HEK293 (cell line): ENCODE results near the gene HIPK1.
A peak's percentile ranks its signal among the peaks of the same experiment; 100 is the strongest.

Experiments used
- CTCF ChIA-PET: fragments of 350-600 bp; formaldehyde crosslinking; extraction: SDS; loops from one replicate; lab custom pipeline; 2021; ENCODE audit warnings: antibody characterized with exemption; lab: Yijun Ruan, JAX
- POLR2A ChIA-PET: fragments of 300-600 bp; formaldehyde crosslinking; extraction: SDS; loops from one replicate; lab custom pipeline; 2020; ENCODE audit warnings: antibody characterized with exemption, inconsistent platforms; lab: Yijun Ruan, JAX
- H3K27ac ChIP-seq: fragments of 200-500 bp; sonication (Bioruptor generic); 2 replicates; pipeline ENCODE4 v1.5.1; 2014; ENCODE audit warnings: low read depth, low read length, control low read depth, inconsistent platforms; ENCODE audit errors: extremely low read depth
- H3K36me3 ChIP-seq, 2 experiments: fragments of 200-500 bp in 1 of 2; sonication (Bioruptor generic) in 1 of 2; 1 replicate in 1 of 2; 2 replicates in 1 of 2; pipeline ENCODE4 v1.5.1; 2014 to 2017; ENCODE audit warnings: inconsistent platforms in 2 of 2, low read length in 2 of 2; ENCODE audit not compliant: control insufficient read depth in 2 of 2, insufficient read depth in 1 of 2
- H3K4me1 ChIP-seq: fragments of 200-500 bp; sonication (Bioruptor generic); 2 replicates; pipeline ENCODE4 v1.5.1; 2014; ENCODE audit warnings: mild to moderate bottlenecking, low read length, inconsistent platforms; ENCODE audit not compliant: control insufficient read depth, insufficient read depth
- H3K4me3 ChIP-seq: 2 replicates; pipeline ENCODE4 v1.5.1; 2011; ENCODE audit warnings: low read depth, mild to moderate bottlenecking, control low read depth, low read length, moderate library complexity
- H3K9me3 ChIP-seq: fragments of 200-500 bp; sonication (Bioruptor generic); 2 replicates; pipeline ENCODE4 v1.5.1; 2014; ENCODE audit warnings: low read depth, low read length, inconsistent platforms; ENCODE audit not compliant: control insufficient read depth, insufficient read depth
- FEZF1 ChIP-seq: fragments of 450-650 bp; formaldehyde crosslinking; IDR thresholded peaks from 2 replicates; pipeline ENCODE4 v1.5.1; 2016; ENCODE audit warnings: missing biosample characterization, missing genetic modification characterization
- GLIS1 ChIP-seq: fragments of 450-650 bp; formaldehyde crosslinking; IDR thresholded peaks from 2 replicates; pipeline ENCODE4 v1.5.1; 2016; ENCODE audit warnings: missing biosample characterization, missing genetic modification characterization
- IKZF3 ChIP-seq: fragments of 450-650 bp; IDR thresholded peaks from 2 replicates; pipeline ENCODE4 v1.5.0; 2018; ENCODE audit warnings: missing biosample characterization, mild to moderate bottlenecking, missing genetic modification characterization, moderate library complexity
- KLF9 ChIP-seq: fragments of 450-650 bp; formaldehyde crosslinking; IDR thresholded peaks from 2 replicates; pipeline ENCODE4 v1.5.1; 2016; ENCODE audit warnings: missing biosample characterization, missing genetic modification characterization, low read depth
- MYNN ChIP-seq: fragments of 450-650 bp; formaldehyde crosslinking; IDR thresholded peaks from 2 replicates; pipeline ENCODE4 v1.5.1; 2016; ENCODE audit warnings: missing biosample characterization, missing genetic modification characterization, borderline replicate concordance
- PATZ1 ChIP-seq: fragments of 450-650 bp; formaldehyde crosslinking; IDR thresholded peaks from 2 replicates; pipeline ENCODE4 v1.5.1; 2016; ENCODE audit warnings: missing biosample characterization, missing genetic modification characterization
- PBX3 ChIP-seq: sonication (generic); formaldehyde crosslinking; IDR thresholded peaks from 2 replicates; pipeline ENCODE4 v1.8.1; 2022; ENCODE audit warnings: mild to moderate bottlenecking, moderate library complexity, missing genetic modification reagents
- PRDM1 ChIP-seq: fragments of 450-650 bp; formaldehyde crosslinking; IDR thresholded peaks from 2 replicates; pipeline ENCODE4; 2016; ENCODE audit warnings: missing biosample characterization, missing genetic modification characterization
- SP2 ChIP-seq: fragments of 450-650 bp; formaldehyde crosslinking; IDR thresholded peaks from 2 replicates; pipeline ENCODE4 v1.5.1; 2016; ENCODE audit warnings: missing biosample characterization, missing genetic modification characterization
- SP7 ChIP-seq: fragments of 450-650 bp; formaldehyde crosslinking; IDR thresholded peaks from 2 replicates; pipeline ENCODE4 v1.5.1; 2016; ENCODE audit warnings: missing biosample characterization, missing genetic modification characterization
- ZBTB20 ChIP-seq: fragments of 450-650 bp; formaldehyde crosslinking; IDR thresholded peaks from 2 replicates; pipeline ENCODE4 v1.5.1; 2016; ENCODE audit warnings: missing biosample characterization, missing genetic modification characterization
- ZBTB48 ChIP-seq: fragments of 450-650 bp; formaldehyde crosslinking; IDR thresholded peaks from 2 replicates; pipeline ENCODE4 v1.5.1; 2016; ENCODE audit warnings: missing biosample characterization, missing genetic modification characterization
- ZFHX2 ChIP-seq: fragments of 450-650 bp; formaldehyde crosslinking; conservative IDR thresholded peaks from 2 replicates; pipeline ENCODE4 v1.5.1; 2016; ENCODE audit warnings: missing biosample characterization, missing genetic modification characterization
- ZNF146 ChIP-seq: fragments of 450-650 bp; formaldehyde crosslinking; IDR thresholded peaks from 2 replicates; pipeline ENCODE4 v1.5.1; 2016; ENCODE audit warnings: missing biosample characterization, missing genetic modification characterization
- ZNF148 ChIP-seq: fragments of 450-650 bp; formaldehyde crosslinking; IDR thresholded peaks from 2 replicates; pipeline ENCODE4 v1.5.0; 2017; ENCODE audit warnings: missing biosample characterization, missing genetic modification characterization, borderline replicate concordance
- ZNF19 ChIP-seq: fragments of 450-650 bp; formaldehyde crosslinking; IDR thresholded peaks from 2 replicates; pipeline ENCODE4; 2016; ENCODE audit warnings: missing biosample characterization, missing genetic modification characterization, low read depth
- ZNF23 ChIP-seq: fragments of 450-650 bp; formaldehyde crosslinking; IDR thresholded peaks from 2 replicates; pipeline ENCODE4 v1.5.1; 2016; ENCODE audit warnings: missing biosample characterization, missing genetic modification characterization, borderline replicate concordance
- ZNF24 ChIP-seq: fragments of 450-650 bp; formaldehyde crosslinking; IDR thresholded peaks from 2 replicates; pipeline ENCODE4 v1.5.1; 2016; ENCODE audit warnings: missing biosample characterization, missing genetic modification characterization
- ZNF324 ChIP-seq: fragments of 450-650 bp; formaldehyde crosslinking; IDR thresholded peaks from 2 replicates; pipeline ENCODE4 v1.5.1; 2016; ENCODE audit warnings: missing biosample characterization, missing genetic modification characterization
- ZNF341 ChIP-seq: fragments of 450-650 bp; formaldehyde crosslinking; IDR thresholded peaks from 2 replicates; pipeline ENCODE4; 2016; ENCODE audit warnings: low read depth, missing biosample characterization, missing genetic modification characterization
- ZNF398 ChIP-seq: fragments of 450-650 bp; formaldehyde crosslinking; IDR thresholded peaks from 2 replicates; pipeline ENCODE4 v1.5.1; 2017; ENCODE audit warnings: missing biosample characterization, missing genetic modification characterization
- ZNF48 ChIP-seq: fragments of 450-650 bp; formaldehyde crosslinking; IDR thresholded peaks from 2 replicates; pipeline ENCODE4 v1.5.1; 2016; ENCODE audit warnings: missing biosample characterization, missing genetic modification characterization
- ZNF510 ChIP-seq: fragments of 450-650 bp; formaldehyde crosslinking; IDR thresholded peaks from 2 replicates; pipeline ENCODE4 v1.5.1; 2018; ENCODE audit warnings: mild to moderate bottlenecking, missing genetic modification characterization, missing biosample characterization; ENCODE audit not compliant: insufficient replicate concordance
- ZNF513 ChIP-seq: fragments of 450-650 bp; IDR thresholded peaks from 2 replicates; pipeline ENCODE4 v1.5.1; 2018; ENCODE audit warnings: missing biosample characterization, missing genetic modification characterization
- ZNF521 ChIP-seq: fragments of 450-650 bp; formaldehyde crosslinking; IDR thresholded peaks from 2 replicates; pipeline ENCODE4 v1.5.1; 2017; ENCODE audit warnings: missing biosample characterization, mild to moderate bottlenecking, missing genetic modification characterization
- ZNF571 ChIP-seq: fragments of 450-650 bp; formaldehyde crosslinking; IDR thresholded peaks from 2 replicates; pipeline ENCODE4 v1.5.0; 2017; ENCODE audit warnings: missing biosample characterization, missing genetic modification characterization
- ZNF670 ChIP-seq: fragments of 450-650 bp; formaldehyde crosslinking; IDR thresholded peaks from 2 replicates; pipeline ENCODE4 v1.5.1; 2016; ENCODE audit warnings: missing biosample characterization, missing genetic modification characterization, low read depth

Gene HIPK1

GRCh38 chr1:113929750-113930498 is 800 bp downstream of the HIPK1 start (continued):
- TF ChIP-seq ZNF521 (tag by site-specific recombination) (no peak), PBX3 (peak; percentile 6; the same call in 1 of the 2 replicates), ZNF510 (tag by site-specific recombination) (no peak), ZFHX2 (tag by site-specific recombination) (no peak), GLIS1 (tag by site-specific recombination) (peak; percentile 37; the same call in 1 of the 2 replicates), IKZF3 (tag by site-specific recombination) (no peak), ZNF513 (tag by site-specific recombination) (no peak), ZNF48 (tag by site-specific recombination) (no peak), KLF9 (tag by site-specific recombination) (peak; percentile 31; the same call in 1 of the 2 replicates), ZNF19 (tag by site-specific recombination) (no peak), ZNF146 (no peak), FEZF1 (tag by site-specific recombination) (no peak), ZBTB48 (no peak)

- CTCF ChIA-PET = interaction anchor here (0.5 to 2.1 kb wide), 13 partner anchors 13 to 1212 kb away, joined by 3 to 8 read pairs (median 4); partner anchors contain the start of gene AP4B1
- TF ChIP-seq ZNF19 (tag by site-specific recombination) (no peak), ZBTB20 (tag by site-specific recombination) (no peak), ZNF571 (no peak), PRDM1 (tag by site-specific recombination) (peak; percentile 96), ZNF324 (no peak), FEZF1 (tag by site-specific recombination) (peak; percentile 33), ZNF148 (tag by site-specific recombination) (no peak), ZNF670 (tag by site-specific recombination) (no peak), MYNN (tag by site-specific recombination) (peak; percentile 86), PATZ1 (tag by site-specific recombination) (peak; percentile 46), SP2 (tag by site-specific recombination) (no peak), ZNF23 (no peak), ZNF398 (tag by site-specific recombination) (peak; percentile 89), SP7 (peak; percentile 86), ZNF341 (no peak), ZNF24 (tag by site-specific recombination) (no peak)
Measured at GRCh38 chr1:113930499-113931161, 1.5 kb downstream of the HIPK1 start.

More at GRCh38 chr1:113930499-113931161, 1.5 kb downstream of the HIPK1 start:
- peaks cover 3% of the 10 kb centered on the region for H3K4me1 ChIP-seq
- peak overlapping the region; percentile 51 for H3K27ac ChIP-seq
- H3K4me3 ChIP-seq = peak overlapping the region; percentile 96
- H3K36me3 ChIP-seq = no peaks in the 10 kb centered on the region
- H3K9me3 ChIP-seq = no peaks in the 10 kb centered on the region
- POLR2A ChIA-PET = interaction anchor here (0.6 to 5.3 kb wide), 6 partner anchors 8 to 172 kb away, joined by 3 to 84 read pairs (median 4); partner anchors contain the start of genes AP4B1, DCLRE1B and PHTF1
